Sigmoid colon (tissue), 7 donors: ENCODE results near the gene TECPR2. TPM values are rescaled to one million over a fixed set of nuclear protein-coding genes. Genes with fewer than 3 reads are reported as not detected.

Experiments
- DNase-seq: peaks from one replicate; pipeline ENCODE4 v3.0.0-alpha.2; 2019
- H3K27ac ChIP-seq, 4 donors: fragments of 200-600 bp; sonication (generic); one replicate each; pipeline ENCODE4 v1.5.1; 2016 to 2019; ENCODE audit warnings: mild to moderate bottlenecking in 1 of 4
- H3K27me3 ChIP-seq, 3 donors: fragments of 200-600 bp; sonication (generic); one replicate each; pipeline ENCODE4 v1.5.1; 2019; ENCODE audit warnings: mild to moderate bottlenecking in 1 of 3
- H3K36me3 ChIP-seq, 4 donors: fragments of 200-600 bp; sonication (generic); one replicate each; pipeline ENCODE4 v1.5.1; 2016 to 2019
- H3K4me1 ChIP-seq, 4 donors: fragments of 200-600 bp; sonication (generic); one replicate each; pipeline ENCODE4 v1.5.1; 2017 to 2019
- H3K4me3 ChIP-seq, 4 donors: fragments of 200-600 bp; sonication (generic); one replicate each; pipeline ENCODE4 v1.5.1; 2017 to 2019; ENCODE audit warnings: mild to moderate bottlenecking in 2 of 4, moderate library complexity in 1 of 4
- H3K9me3 ChIP-seq, 4 donors: fragments of 200-600 bp in 3 of 4; sonication (generic) in 3 of 4; one replicate each; pipeline versions ENCODE4 v1.5.1 to v1.6.1; 2013 to 2019
- CTCF ChIP-seq, 4 experiments: fragments of 450-650 bp in 3 of 4; fragments of 200-600 bp in 1 of 4; IDR thresholded peaks; one replicate each; pipeline ENCODE4 v1.5.1; 2016 to 2019; ENCODE audit warnings: antibody characterized with exemption in 4 of 4, mild to moderate bottlenecking in 3 of 4, moderate library complexity in 2 of 4
- EP300 ChIP-seq, 4 donors: sonication (generic); formaldehyde crosslinking; IDR thresholded peaks; one replicate each; pipeline ENCODE4 v1.6.1; 2017; ENCODE audit warnings: antibody characterized with exemption in 4 of 4
- POLR2A ChIP-seq, 2 donors: fragments of 450-650 bp; IDR thresholded peaks; one replicate each; pipeline ENCODE4 v1.6.1; 2016; ENCODE audit warnings: antibody characterized with exemption in 2 of 2, mild to moderate bottlenecking in 2 of 2, moderate library complexity in 2 of 2
- POLR2AphosphoS5 ChIP-seq, 4 donors: sonication (generic); formaldehyde crosslinking; IDR thresholded peaks; one replicate each; pipeline ENCODE4 v1.6.1; 2017; ENCODE audit warnings: antibody characterized with exemption in 4 of 4
- WGBS, 2 donors: extraction: QIAGEN DNeasy Blood & Tissue Kit; methylation state at CpG; one replicate each; pipeline ENCODE4 v1.1.7; 2013; 5-methylcytosine and 5-hydroxymethylcytosine counted together
- intact Hi-C: fragments of 100-400 bp; cut with DNase I; formaldehyde crosslinking; loops from one replicate; pipeline ENCODE4 v1.15.1; 2023
- polyA plus RNA-seq, 3 donors: library from polyadenylated mRNA; stranded (reverse); fragments of 200-250 nt; gene quantifications; one replicate each; pipeline ENCODE4 v1.2.3, GENCODE V29; 2013
- total RNA-seq, 4 donors: library from RNA; depleted of rRNA; stranded (reverse); fragments of >200 nt; gene quantifications; one replicate each; pipeline ENCODE4 v1.1.0, GENCODE V29; 2016
- donor health status: healthy with polysubstance abuse.
- donor health status: Bipolar disorder and iron deficiency.
- donor health status: healthy.

TECPR2 gene
- total and polyA plus RNA-seq, 7 donors, result 2.1 to 51.0 (median 15.3) TPM

GRCh38 chr14:102417646-102418045 is 54.9 kb downstream of the TECPR2 start:
- Histone ChIP-seq H3K4me3 (no peak overlapping the region), H3K27ac (no peak overlapping the region), H3K9me3 (no peaks in the 10 kb centered on the region), H3K4me1 (peaks cover 0 to 16% (median 12%) of the 10 kb centered on the region in 4 donors), H3K27me3 (no peaks in the 10 kb centered on the region), H3K36me3 (peaks cover 0 to 25% (median 12%) of the 10 kb centered on the region in 4 donors)
- WGBS, 2 donors, result 96 to 97% methylated on average over 12 of the region's 12 CpGs
- no peak for TF ChIP-seq POLR2AphosphoS5 (IDR thresholded peaks at IDR 0.05)
- no peak for TF ChIP-seq POLR2A (IDR thresholded peaks at IDR 0.05)
- TF ChIP-seq CTCF (IDR thresholded peaks at IDR 0.05), result no peak
- TF ChIP-seq EP300 (IDR thresholded peaks at IDR 0.05), result no peak
- intact Hi-C loops, result no loop called here
- peak; percentile 57 for DNase-seq

GRCh38 chr14:102418169-102418852 is 55.6 kb downstream of the TECPR2 start:
- 91 to 94% methylated on average over 14 of the region's 14 CpGs for WGBS, 2 donors

GRCh38 chr14:102418853-102419240 is 56.1 kb downstream of the TECPR2 start:
- DNase-seq, result peak; percentile 47
- Histone ChIP-seq H3K4me1 (peaks cover 0 to 16% (median 12%) of the 10 kb centered on the region in 4 donors), H3K9me3 (no peaks in the 10 kb centered on the region), H3K4me3 (no peak overlapping the region), H3K27ac (no peak overlapping the region), H3K36me3 (peaks cover 0 to 25% (median 12%) of the 10 kb centered on the region in 4 donors), H3K27me3 (no peaks in the 10 kb centered on the region)
- TF ChIP-seq POLR2A (IDR thresholded peaks at IDR 0.05) (no peak), POLR2AphosphoS5 (IDR thresholded peaks at IDR 0.05) (no peak), CTCF (IDR thresholded peaks at IDR 0.05) (no peak), EP300 (IDR thresholded peaks at IDR 0.05) (no peak)
- intact Hi-C loops, result no loop called here
- WGBS, 2 donors, result 96 to 97% methylated on average over 14 of the region's 14 CpGs

More at GRCh38 chr14:102418169-102418852, 55.6 kb downstream of the TECPR2 start:
- Histone ChIP-seq H3K27me3 (no peaks in the 10 kb centered on the region), H3K36me3 (peaks cover 0 to 25% (median 12%) of the 10 kb centered on the region in 4 donors), H3K9me3 (no peaks in the 10 kb centered on the region), H3K27ac (no peak overlapping the region), H3K4me1 (peaks cover 0 to 16% (median 12%) of the 10 kb centered on the region in 4 donors), H3K4me3 (no peak overlapping the region)
- peak; percentile 53 for DNase-seq
- intact Hi-C loops, result no loop called here
- TF ChIP-seq POLR2AphosphoS5 (IDR thresholded peaks at IDR 0.05), result no peak
- no peak for TF ChIP-seq POLR2A (IDR thresholded peaks at IDR 0.05)
- no peak for TF ChIP-seq EP300 (IDR thresholded peaks at IDR 0.05)
- no peak for TF ChIP-seq CTCF (IDR thresholded peaks at IDR 0.05)

GRCh38 chr14:102419276-102419675 is 56.5 kb downstream of the TECPR2 start:
- H3K4me1 ChIP-seq, result peaks cover 0 to 16% (median 12%) of the 10 kb centered on the region in 4 donors
- no peak overlapping the region for H3K4me3 ChIP-seq
- no peak overlapping the region for H3K27ac ChIP-seq
- DNase-seq, result peak; percentile 33
- WGBS, 2 donors, result 95 to 96% methylated on average over 11 of the region's 11 CpGs
- H3K36me3 ChIP-seq, result peaks cover 0 to 24% (median 11%) of the 10 kb centered on the region in 4 donors
- no peak for TF ChIP-seq CTCF (IDR thresholded peaks at IDR 0.05)
- no peak for TF ChIP-seq POLR2AphosphoS5 (IDR thresholded peaks at IDR 0.05)
- no peak for TF ChIP-seq EP300 (IDR thresholded peaks at IDR 0.05)
- no peak for TF ChIP-seq POLR2A (IDR thresholded peaks at IDR 0.05)
- H3K9me3 ChIP-seq, result no peaks in the 10 kb centered on the region
- H3K27me3 ChIP-seq, result no peaks in the 10 kb centered on the region
- intact Hi-C loops, result no loop called here
